HFFc6 (cell line): ENCODE data around the gene SHISAL2A. TPM values are rescaled to one million over a fixed set of nuclear protein-coding genes. Genes with fewer than 3 reads are reported as not detected.

Experiments used
- DNase-seq: peaks from one replicate; pipeline ENCODE4 v3.0.0-alpha.2; 2018
- H3K27ac Mint-ChIP-seq: 2 replicates; pipeline ENCODE4 v1.8.0; 2020; ENCODE audit warnings: mild to moderate bottlenecking, mixed read lengths
- H3K27me3 Mint-ChIP-seq: 2 replicates; pipeline ENCODE4 v1.8.0; 2021; ENCODE audit warnings: mild to moderate bottlenecking, moderate library complexity, mixed read lengths; ENCODE audit not compliant: insufficient read depth
- H3K36me3 Mint-ChIP-seq: 2 replicates; pipeline ENCODE4 v1.8.0; 2021; ENCODE audit warnings: low read depth, mixed read lengths
- H3K4me1 Mint-ChIP-seq: 2 replicates; pipeline ENCODE4 v1.8.0; 2020; ENCODE audit warnings: low read depth, mixed read lengths
- H3K4me3 Mint-ChIP-seq: 2 replicates; pipeline ENCODE4 v1.8.0; 2020; ENCODE audit warnings: mild to moderate bottlenecking, moderate library complexity, mixed read lengths
- H3K9me3 Mint-ChIP-seq: 2 replicates; pipeline ENCODE4 v1.8.0; 2020; ENCODE audit warnings: mild to moderate bottlenecking, mixed read lengths
- CTCF ChIP-seq: fragments of 200-600 bp; sonication (generic); IDR thresholded peaks from 2 replicates; pipeline ENCODE4 v1.5.0; 2021; ENCODE audit warnings: antibody characterized with exemption, mild to moderate bottlenecking
- total RNA-seq, 6 experiments: library from RNA; stranded (reverse); fragmentation: NEBNext Ultra II Directional; extraction: Animal tissue kit (Norgen Biotek cat#: 25700); gene quantifications; 2 replicates in 1 of 6; 3 replicates in 5 of 6; pipeline ENCODE4 v1.2.3, GENCODE V29; 2021

The SHISAL2A gene
- total RNA-seq, 6 experiments from 2014 or later = not detected

GRCh38 chr1:52592637-52593323 is 40.2 kb upstream of the SHISAL2A start:
- H3K27me3 Mint-ChIP-seq = peaks cover 23% of the 10 kb centered on the region
- H3K4me1 Mint-ChIP-seq = no peaks in the 10 kb centered on the region
- no peak for TF ChIP-seq CTCF
- DNase-seq = no peak
- H3K4me3 Mint-ChIP-seq = no peak overlapping the region
- no peak overlapping the region for H3K27ac Mint-ChIP-seq
- H3K36me3 Mint-ChIP-seq = no peaks in the 10 kb centered on the region
- no peaks in the 10 kb centered on the region for H3K9me3 Mint-ChIP-seq

- Mint-ChIP-seq H3K27ac (no peak overlapping the region), H3K9me3 (no peaks in the 10 kb centered on the region), H3K36me3 (no peaks in the 10 kb centered on the region), H3K4me1 (no peaks in the 10 kb centered on the region), H3K4me3 (no peak overlapping the region), H3K27me3 (peaks cover 22% of the 10 kb centered on the region)
- no peak for TF ChIP-seq CTCF
- DNase-seq = no peak
These were observed 39.5 kb upstream of the SHISAL2A start for GRCh38 chr1:52593495-52593894.

GRCh38 chr1:52595061-52595460 is 37.9 kb upstream of the SHISAL2A start:
- Mint-ChIP-seq H3K4me3 (no peak overlapping the region), H3K9me3 (no peaks in the 10 kb centered on the region), H3K27ac (no peak overlapping the region), H3K36me3 (no peaks in the 10 kb centered on the region), H3K4me1 (no peaks in the 10 kb centered on the region), H3K27me3 (peaks cover 12% of the 10 kb centered on the region)
- DNase-seq = no peak
- TF ChIP-seq CTCF = no peak

- H3K36me3 Mint-ChIP-seq = no peaks in the 10 kb centered on the region
- H3K4me1 Mint-ChIP-seq = peaks cover 9% of the 10 kb centered on the region
- H3K4me3 Mint-ChIP-seq = no peak overlapping the region
- no peak for TF ChIP-seq CTCF
- no peaks in the 10 kb centered on the region for H3K9me3 Mint-ChIP-seq
- DNase-seq = no peak
- peaks cover 12% of the 10 kb centered on the region for H3K27me3 Mint-ChIP-seq
- no peak overlapping the region for H3K27ac Mint-ChIP-seq
These were observed 35.1 kb upstream of the SHISAL2A start for GRCh38 chr1:52597912-52598311.

- Mint-ChIP-seq H3K9me3 (no peaks in the 10 kb centered on the region), H3K36me3 (no peaks in the 10 kb centered on the region), H3K27ac (no peak overlapping the region), H3K4me3 (no peak overlapping the region), H3K27me3 (peaks cover 12% of the 10 kb centered on the region), H3K4me1 (peaks cover 17% of the 10 kb centered on the region)
- no peak for TF ChIP-seq CTCF
- DNase-seq = no peak
These were observed 34.2 kb upstream of the SHISAL2A start for GRCh38 chr1:52598729-52599128.
